SK-N-SH treated with all-trans-retinoic acid at 6 μM for 48 hours (cell line): Measurements from ENCODE around the gene PER2.

ENCODE experiments used
- ATAC-seq: fragments of 200-7000 bp; cut with Tn5 transposase; 3 replicates; pipeline ENCODE4 v1.9.1; 2020; ENCODE audit warnings: mild to moderate bottlenecking, moderate library complexity
- ARNTL ChIP-seq: fragments of 450-650 bp; formaldehyde crosslinking; IDR thresholded peaks from 2 replicates; pipeline ENCODE4 v1.5.0; 2020; ENCODE audit warnings: low read depth, mild to moderate bottlenecking, moderate library complexity, borderline replicate concordance
- BACH2 ChIP-seq: fragments of 250-450 bp; sonication (Bioruptor Pico); IDR thresholded peaks from 2 replicates; pipeline ENCODE4 v1.9.0; 2021; ENCODE audit warnings: mild to moderate bottlenecking, borderline replicate concordance
- CSDC2 ChIP-seq: fragments of 250-450 bp; sonication (Bioruptor Pico); IDR thresholded peaks from 2 replicates; pipeline ENCODE4 v1.5.0; 2020; ENCODE audit warnings: mild to moderate bottlenecking, moderate library complexity
- GLIS3 ChIP-seq: fragments of 250-450 bp; sonication (Bioruptor Pico); IDR thresholded peaks from 2 replicates; pipeline ENCODE4 v1.5.0; 2020; ENCODE audit warnings: mild to moderate bottlenecking, moderate library complexity
- ISL1 ChIP-seq: fragments of 250-450 bp; sonication (Bioruptor Pico); IDR thresholded peaks from 2 replicates; pipeline ENCODE4 v2.1.2; 2022; ENCODE audit warnings: mild to moderate bottlenecking, moderate library complexity
- OSR1 ChIP-seq: fragments of 250-450 bp; sonication (Bioruptor Pico); IDR thresholded peaks from 2 replicates; pipeline ENCODE4 v1.8.0; 2022; ENCODE audit warnings: moderate library complexity, mild to moderate bottlenecking, inconsistent platforms
- PPARA ChIP-seq: fragments of 250-450 bp; sonication (Bioruptor Pico); IDR thresholded peaks from 2 replicates; pipeline ENCODE4 v1.5.0; 2020; ENCODE audit warnings: mild to moderate bottlenecking, borderline replicate concordance
- RARB ChIP-seq: fragments of 250-450 bp; sonication (Bioruptor Pico); IDR thresholded peaks from 2 replicates; pipeline ENCODE4 v1.8.0; 2021; ENCODE audit warnings: mild to moderate bottlenecking, moderate library complexity
- TCF4 ChIP-seq: fragments of 250-450 bp; sonication (Bioruptor Pico); IDR thresholded peaks from 2 replicates; pipeline ENCODE4 v1.8.0; 2021; ENCODE audit warnings: mild to moderate bottlenecking, moderate library complexity, borderline replicate concordance
- ZC3H10 ChIP-seq: fragments of 250-450 bp; sonication (Bioruptor Pico); IDR thresholded peaks from 2 replicates; pipeline ENCODE4 v1.5.1; 2021; ENCODE audit warnings: mild to moderate bottlenecking, moderate library complexity
- ZFP3 ChIP-seq: fragments of 250-450 bp; sonication (Bioruptor Pico); IDR thresholded peaks from 2 replicates; pipeline ENCODE4 v1.5.0; 2020; ENCODE audit warnings: mild to moderate bottlenecking, moderate library complexity
- ZFP30 ChIP-seq: fragments of 450-650 bp; formaldehyde crosslinking; IDR thresholded peaks from 2 replicates; pipeline ENCODE4 v1.5.0; 2022; ENCODE audit warnings: mild to moderate bottlenecking, moderate library complexity
- ZNF565 ChIP-seq: fragments of 450-650 bp; formaldehyde crosslinking; conservative IDR thresholded peaks from 2 replicates; pipeline ENCODE4 v1.5.0; 2020; ENCODE audit warnings: low read depth, mild to moderate bottlenecking, moderate library complexity
- ZNF70 ChIP-seq: fragments of 450-650 bp; formaldehyde crosslinking; IDR thresholded peaks from 2 replicates; pipeline ENCODE4 v1.5.0; 2020; ENCODE audit warnings: mild to moderate bottlenecking, moderate library complexity
- ZNF8 ChIP-seq: fragments of 450-650 bp; formaldehyde crosslinking; IDR thresholded peaks from 2 replicates; pipeline ENCODE4 v1.5.0; 2020; ENCODE audit warnings: mild to moderate bottlenecking, moderate library complexity
- TF ChIP-seq, protein P1 (sequence below): fragments of 250-450 bp; sonication (Bioruptor Pico); IDR thresholded peaks from 2 replicates; pipeline ENCODE4 v1.8.0; 2020; ENCODE audit warnings: mild to moderate bottlenecking, moderate library complexity, borderline replicate concordance
- TF ChIP-seq, protein P2 (sequence below): fragments of 250-450 bp; sonication (Bioruptor Pico); IDR thresholded peaks from 2 replicates; pipeline ENCODE4 v1.5.0; 2020; ENCODE audit warnings: mild to moderate bottlenecking, moderate library complexity
- TF ChIP-seq, protein P3 (sequence below): fragments of 250-450 bp; sonication (Bioruptor Pico); IDR thresholded peaks from 2 replicates; pipeline ENCODE4 v1.8.0; 2021; ENCODE audit warnings: low read depth, mild to moderate bottlenecking, moderate library complexity, borderline replicate concordance

The PER2 gene

DNA sequence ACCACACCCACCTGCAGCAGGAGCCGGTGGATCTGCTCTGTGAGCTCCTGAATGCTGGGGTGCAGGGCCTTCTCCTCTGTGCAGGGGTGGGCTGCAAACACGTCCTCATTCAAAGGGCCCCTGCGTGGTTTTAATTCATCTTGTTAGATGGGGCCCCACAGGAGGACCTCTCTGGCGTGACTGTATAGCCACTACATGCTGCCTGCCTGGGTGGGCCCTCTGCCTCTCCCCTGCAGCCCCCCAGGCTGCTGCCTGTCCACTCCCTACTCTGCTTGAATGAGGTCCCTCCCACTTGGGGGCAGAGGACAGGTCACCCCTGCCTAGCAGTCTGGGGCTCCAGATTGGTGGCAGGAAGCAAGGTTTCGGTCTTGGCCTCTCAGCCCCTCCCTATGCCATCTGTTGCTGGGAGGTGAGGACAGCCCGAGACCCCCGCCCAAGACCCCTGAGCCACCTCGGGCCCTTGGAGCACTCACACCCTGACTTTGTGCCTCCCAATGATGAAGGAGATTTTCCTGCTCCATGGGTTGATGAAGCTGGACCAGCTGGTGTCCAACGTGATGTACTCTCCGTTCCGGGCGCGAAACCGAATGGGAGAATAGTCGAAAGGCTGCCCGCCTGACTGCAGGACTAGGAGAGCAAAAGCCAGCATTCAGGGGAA, 26.6 kb downstream of the PER2 start:
- TF ChIP-seq CSDC2 (CRISPR knock-in tag), result no peak
- no peak for TF ChIP-seq BACH2 (CRISPR knock-in tag)
- TF ChIP-seq ZFP30, result no peak
- TF ChIP-seq ZNF70 (CRISPR knock-in tag), result no peak
- TF ChIP-seq ZC3H10 (CRISPR knock-in tag), result no peak
- TF ChIP-seq, protein P1, sequence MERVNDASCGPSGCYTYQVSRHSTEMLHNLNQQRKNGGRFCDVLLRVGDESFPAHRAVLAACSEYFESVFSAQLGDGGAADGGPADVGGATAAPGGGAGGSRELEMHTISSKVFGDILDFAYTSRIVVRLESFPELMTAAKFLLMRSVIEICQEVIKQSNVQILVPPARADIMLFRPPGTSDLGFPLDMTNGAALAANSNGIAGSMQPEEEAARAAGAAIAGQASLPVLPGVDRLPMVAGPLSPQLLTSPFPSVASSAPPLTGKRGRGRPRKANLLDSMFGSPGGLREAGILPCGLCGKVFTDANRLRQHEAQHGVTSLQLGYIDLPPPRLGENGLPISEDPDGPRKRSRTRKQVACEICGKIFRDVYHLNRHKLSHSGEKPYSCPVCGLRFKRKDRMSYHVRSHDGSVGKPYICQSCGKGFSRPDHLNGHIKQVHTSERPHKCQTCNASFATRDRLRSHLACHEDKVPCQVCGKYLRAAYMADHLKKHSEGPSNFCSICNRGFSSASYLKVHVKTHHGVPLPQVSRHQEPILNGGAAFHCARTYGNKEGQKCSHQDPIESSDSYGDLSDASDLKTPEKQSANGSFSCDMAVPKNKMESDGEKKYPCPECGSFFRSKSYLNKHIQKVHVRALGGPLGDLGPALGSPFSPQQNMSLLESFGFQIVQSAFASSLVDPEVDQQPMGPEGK (CRISPR knock-in tag), result no peak
- TF ChIP-seq, protein P2, sequence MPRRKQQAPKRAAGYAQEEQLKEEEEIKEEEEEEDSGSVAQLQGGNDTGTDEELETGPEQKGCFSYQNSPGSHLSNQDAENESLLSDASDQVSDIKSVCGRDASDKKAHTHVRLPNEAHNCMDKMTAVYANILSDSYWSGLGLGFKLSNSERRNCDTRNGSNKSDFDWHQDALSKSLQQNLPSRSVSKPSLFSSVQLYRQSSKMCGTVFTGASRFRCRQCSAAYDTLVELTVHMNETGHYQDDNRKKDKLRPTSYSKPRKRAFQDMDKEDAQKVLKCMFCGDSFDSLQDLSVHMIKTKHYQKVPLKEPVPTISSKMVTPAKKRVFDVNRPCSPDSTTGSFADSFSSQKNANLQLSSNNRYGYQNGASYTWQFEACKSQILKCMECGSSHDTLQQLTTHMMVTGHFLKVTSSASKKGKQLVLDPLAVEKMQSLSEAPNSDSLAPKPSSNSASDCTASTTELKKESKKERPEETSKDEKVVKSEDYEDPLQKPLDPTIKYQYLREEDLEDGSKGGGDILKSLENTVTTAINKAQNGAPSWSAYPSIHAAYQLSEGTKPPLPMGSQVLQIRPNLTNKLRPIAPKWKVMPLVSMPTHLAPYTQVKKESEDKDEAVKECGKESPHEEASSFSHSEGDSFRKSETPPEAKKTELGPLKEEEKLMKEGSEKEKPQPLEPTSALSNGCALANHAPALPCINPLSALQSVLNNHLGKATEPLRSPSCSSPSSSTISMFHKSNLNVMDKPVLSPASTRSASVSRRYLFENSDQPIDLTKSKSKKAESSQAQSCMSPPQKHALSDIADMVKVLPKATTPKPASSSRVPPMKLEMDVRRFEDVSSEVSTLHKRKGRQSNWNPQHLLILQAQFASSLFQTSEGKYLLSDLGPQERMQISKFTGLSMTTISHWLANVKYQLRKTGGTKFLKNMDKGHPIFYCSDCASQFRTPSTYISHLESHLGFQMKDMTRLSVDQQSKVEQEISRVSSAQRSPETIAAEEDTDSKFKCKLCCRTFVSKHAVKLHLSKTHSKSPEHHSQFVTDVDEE (CRISPR knock-in tag), result no peak
- TF ChIP-seq, protein P3, sequence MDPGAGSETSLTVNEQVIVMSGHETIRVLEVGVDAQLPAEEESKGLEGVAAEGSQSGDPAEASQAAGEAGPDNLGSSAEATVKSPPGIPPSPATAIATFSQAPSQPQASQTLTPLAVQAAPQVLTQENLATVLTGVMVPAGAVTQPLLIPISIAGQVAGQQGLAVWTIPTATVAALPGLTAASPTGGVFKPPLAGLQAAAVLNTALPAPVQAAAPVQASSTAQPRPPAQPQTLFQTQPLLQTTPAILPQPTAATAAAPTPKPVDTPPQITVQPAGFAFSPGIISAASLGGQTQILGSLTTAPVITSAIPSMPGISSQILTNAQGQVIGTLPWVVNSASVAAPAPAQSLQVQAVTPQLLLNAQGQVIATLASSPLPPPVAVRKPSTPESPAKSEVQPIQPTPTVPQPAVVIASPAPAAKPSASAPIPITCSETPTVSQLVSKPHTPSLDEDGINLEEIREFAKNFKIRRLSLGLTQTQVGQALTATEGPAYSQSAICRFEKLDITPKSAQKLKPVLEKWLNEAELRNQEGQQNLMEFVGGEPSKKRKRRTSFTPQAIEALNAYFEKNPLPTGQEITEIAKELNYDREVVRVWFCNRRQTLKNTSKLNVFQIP (CRISPR knock-in tag), result no peak
- no peak for TF ChIP-seq ARNTL (CRISPR knock-in tag)
- TF ChIP-seq RARB, result no peak
- TF ChIP-seq ZNF8, result no peak
- TF ChIP-seq ISL1 (CRISPR knock-in tag), result no peak
- no peak for ATAC-seq

DNA sequence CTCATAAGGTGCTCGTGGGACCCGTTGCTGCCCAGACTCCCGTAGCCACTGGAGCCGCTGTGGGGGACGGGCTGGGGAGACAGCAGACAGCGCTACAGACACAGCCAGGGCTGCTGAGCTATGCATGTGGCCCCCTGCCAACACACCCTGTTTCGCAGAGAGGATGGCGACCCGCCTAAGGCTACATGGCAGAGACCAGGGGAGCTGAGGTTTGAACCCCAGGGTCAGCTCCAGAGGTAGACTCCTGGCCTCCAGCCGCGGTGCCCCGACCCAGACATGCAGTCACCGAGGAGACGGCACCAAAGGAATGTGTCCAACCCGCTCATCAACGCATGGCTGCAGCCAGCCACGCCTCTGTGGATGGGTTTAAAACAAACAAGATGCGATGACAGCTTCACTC, 27.5 kb downstream of the PER2 start:
- ATAC-seq, result no peak
- TF ChIP-seq PPARA (CRISPR knock-in tag) (no peak), TCF4 (CRISPR knock-in tag) (no peak), GLIS3 (CRISPR knock-in tag) (no peak), ZFP30 (no peak), CSDC2 (CRISPR knock-in tag) (no peak), ZFP3 (CRISPR knock-in tag) (no peak), ZNF70 (CRISPR knock-in tag) (no peak), ISL1 (CRISPR knock-in tag) (no peak), ZNF565 (CRISPR knock-in tag) (no peak), ZC3H10 (CRISPR knock-in tag) (no peak), OSR1 (CRISPR knock-in tag) (no peak)
- TF ChIP-seq, protein P2 (CRISPR knock-in tag), result no peak
- TF ChIP-seq, protein P1 (CRISPR knock-in tag), result no peak
